Measurements from ENCODE around the gene DISC1.

DISC1 gene

DNA sequence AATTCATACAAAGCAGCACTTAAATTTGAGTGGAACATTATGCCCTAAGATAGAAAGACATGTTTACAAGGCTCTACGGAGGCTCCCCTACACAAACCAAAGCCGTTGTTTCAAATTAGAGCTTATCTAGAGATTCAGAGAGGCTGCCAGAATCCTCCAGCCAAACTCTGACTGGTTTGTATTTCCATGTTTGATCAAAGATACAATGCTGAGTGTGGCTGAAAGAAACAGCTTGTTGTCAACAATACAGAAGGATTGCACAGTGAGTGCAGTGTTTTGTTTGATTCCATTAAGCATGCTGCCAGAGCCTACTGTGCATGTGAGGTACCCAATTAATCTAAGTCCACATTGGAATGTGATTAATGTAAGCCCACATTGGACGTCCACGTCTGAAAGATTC, 402.7 kb downstream of the DISC1 start:
- TF ChIP-seq, protein P1, sequence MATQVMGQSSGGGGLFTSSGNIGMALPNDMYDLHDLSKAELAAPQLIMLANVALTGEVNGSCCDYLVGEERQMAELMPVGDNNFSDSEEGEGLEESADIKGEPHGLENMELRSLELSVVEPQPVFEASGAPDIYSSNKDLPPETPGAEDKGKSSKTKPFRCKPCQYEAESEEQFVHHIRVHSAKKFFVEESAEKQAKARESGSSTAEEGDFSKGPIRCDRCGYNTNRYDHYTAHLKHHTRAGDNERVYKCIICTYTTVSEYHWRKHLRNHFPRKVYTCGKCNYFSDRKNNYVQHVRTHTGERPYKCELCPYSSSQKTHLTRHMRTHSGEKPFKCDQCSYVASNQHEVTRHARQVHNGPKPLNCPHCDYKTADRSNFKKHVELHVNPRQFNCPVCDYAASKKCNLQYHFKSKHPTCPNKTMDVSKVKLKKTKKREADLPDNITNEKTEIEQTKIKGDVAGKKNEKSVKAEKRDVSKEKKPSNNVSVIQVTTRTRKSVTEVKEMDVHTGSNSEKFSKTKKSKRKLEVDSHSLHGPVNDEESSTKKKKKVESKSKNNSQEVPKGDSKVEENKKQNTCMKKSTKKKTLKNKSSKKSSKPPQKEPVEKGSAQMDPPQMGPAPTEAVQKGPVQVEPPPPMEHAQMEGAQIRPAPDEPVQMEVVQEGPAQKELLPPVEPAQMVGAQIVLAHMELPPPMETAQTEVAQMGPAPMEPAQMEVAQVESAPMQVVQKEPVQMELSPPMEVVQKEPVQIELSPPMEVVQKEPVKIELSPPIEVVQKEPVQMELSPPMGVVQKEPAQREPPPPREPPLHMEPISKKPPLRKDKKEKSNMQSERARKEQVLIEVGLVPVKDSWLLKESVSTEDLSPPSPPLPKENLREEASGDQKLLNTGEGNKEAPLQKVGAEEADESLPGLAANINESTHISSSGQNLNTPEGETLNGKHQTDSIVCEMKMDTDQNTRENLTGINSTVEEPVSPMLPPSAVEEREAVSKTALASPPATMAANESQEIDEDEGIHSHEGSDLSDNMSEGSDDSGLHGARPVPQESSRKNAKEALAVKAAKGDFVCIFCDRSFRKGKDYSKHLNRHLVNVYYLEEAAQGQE (IDR thresholded peaks at IDR 0.05; ENCODE audit: insufficient replicate concordance, low read depth): no peak
- TF ChIP-seq POLR2AphosphoS5 (IDR thresholded peaks at IDR 0.05; ENCODE audit: low read depth) (no peak), GABPA (IDR thresholded peaks at IDR 0.05; ENCODE audit: low read depth) (no peak), SPI1 (IDR thresholded peaks at IDR 0.05; ENCODE audit: borderline replicate concordance, low read depth) (no peak)
- TF ChIP-seq, protein P2, sequence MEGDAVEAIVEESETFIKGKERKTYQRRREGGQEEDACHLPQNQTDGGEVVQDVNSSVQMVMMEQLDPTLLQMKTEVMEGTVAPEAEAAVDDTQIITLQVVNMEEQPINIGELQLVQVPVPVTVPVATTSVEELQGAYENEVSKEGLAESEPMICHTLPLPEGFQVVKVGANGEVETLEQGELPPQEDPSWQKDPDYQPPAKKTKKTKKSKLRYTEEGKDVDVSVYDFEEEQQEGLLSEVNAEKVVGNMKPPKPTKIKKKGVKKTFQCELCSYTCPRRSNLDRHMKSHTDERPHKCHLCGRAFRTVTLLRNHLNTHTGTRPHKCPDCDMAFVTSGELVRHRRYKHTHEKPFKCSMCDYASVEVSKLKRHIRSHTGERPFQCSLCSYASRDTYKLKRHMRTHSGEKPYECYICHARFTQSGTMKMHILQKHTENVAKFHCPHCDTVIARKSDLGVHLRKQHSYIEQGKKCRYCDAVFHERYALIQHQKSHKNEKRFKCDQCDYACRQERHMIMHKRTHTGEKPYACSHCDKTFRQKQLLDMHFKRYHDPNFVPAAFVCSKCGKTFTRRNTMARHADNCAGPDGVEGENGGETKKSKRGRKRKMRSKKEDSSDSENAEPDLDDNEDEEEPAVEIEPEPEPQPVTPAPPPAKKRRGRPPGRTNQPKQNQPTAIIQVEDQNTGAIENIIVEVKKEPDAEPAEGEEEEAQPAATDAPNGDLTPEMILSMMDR (IDR thresholded peaks at IDR 0.05; ENCODE audit: insufficient read depth, low read length): no peak
- H3K27ac ChIP-seq (replicated peaks): no peak overlapping the region
- no peaks in the 10 kb centered on the region for H3K27me3 ChIP-seq (ENCODE audit: insufficient read depth, poor library complexity, severe bottlenecking)
- no peak overlapping the region for H3K4me3 ChIP-seq (replicated peaks; ENCODE audit: insufficient read depth, low read length)
- DNase-seq (ENCODE audit: low read depth in 1 of 2, low spot score in 1 of 2): no peak

DNA sequence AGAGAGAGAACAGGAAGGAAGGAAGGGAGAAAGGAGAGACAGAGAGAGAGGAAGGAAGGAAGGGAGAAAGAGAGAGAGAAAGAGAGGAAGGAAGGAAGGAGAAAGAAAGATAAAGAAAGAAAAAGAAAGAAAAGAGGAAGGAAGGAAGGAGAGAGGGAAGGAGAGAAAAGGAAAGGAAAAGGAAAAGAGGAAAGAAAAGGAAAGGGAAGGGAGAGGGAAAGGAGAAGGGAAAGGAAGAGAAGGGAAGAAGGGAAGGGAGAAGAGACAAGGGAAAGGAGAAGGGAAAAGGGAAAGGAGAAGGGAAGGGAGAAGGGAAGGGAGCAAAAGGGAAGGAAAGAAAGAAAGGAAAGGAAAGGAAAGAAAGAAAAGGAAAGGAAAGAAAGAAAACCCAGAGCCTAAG, 404.6 kb downstream of the DISC1 start:
- no peak overlapping the region for H3K4me3 ChIP-seq (replicated peaks; ENCODE audit: insufficient read depth, low read length)
- no peak overlapping the region for H3K27ac ChIP-seq (replicated peaks)
- no peaks in the 10 kb centered on the region for H3K27me3 ChIP-seq (ENCODE audit: insufficient read depth, poor library complexity, severe bottlenecking)
- DNase-seq (ENCODE audit: low read depth in 1 of 2, low spot score in 1 of 2): no peak
- no peak for TF ChIP-seq SPI1 (IDR thresholded peaks at IDR 0.05; ENCODE audit: borderline replicate concordance, low read depth)
- TF ChIP-seq POLR2AphosphoS5 (IDR thresholded peaks at IDR 0.05; ENCODE audit: low read depth): no peak
- TF ChIP-seq, protein P2 (IDR thresholded peaks at IDR 0.05; ENCODE audit: insufficient read depth, low read length): no peak
- TF ChIP-seq, protein P1 (IDR thresholded peaks at IDR 0.05; ENCODE audit: insufficient replicate concordance, low read depth): no peak
- TF ChIP-seq GABPA (IDR thresholded peaks at IDR 0.05; ENCODE audit: low read depth): no peak

DNA sequence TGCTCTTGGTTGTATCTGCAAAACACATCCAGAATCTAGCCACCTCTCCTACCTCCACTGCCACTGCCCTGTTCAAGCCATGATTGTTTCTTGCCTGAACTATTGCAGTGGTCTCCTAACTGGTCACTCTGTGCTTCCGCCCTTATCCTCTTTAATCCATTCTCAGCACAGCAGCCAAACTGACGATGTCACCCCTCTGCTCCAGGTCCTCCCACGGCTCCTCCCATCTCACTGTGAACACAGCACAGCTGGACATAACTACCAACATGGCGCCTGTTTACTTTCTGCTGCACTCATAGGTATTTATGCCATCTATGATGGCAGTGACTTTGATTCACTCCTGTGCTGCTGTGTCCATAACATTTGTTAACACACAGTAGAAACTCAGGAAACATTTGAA, 406.7 kb downstream of the DISC1 start:
- DNase-seq (ENCODE audit: low read depth in 1 of 2, low spot score in 1 of 2): no peak
- TF ChIP-seq, protein P2 (IDR thresholded peaks at IDR 0.05; ENCODE audit: insufficient read depth, low read length): no peak
- TF ChIP-seq SPI1 (IDR thresholded peaks at IDR 0.05; ENCODE audit: borderline replicate concordance, low read depth): no peak
- TF ChIP-seq GABPA (IDR thresholded peaks at IDR 0.05; ENCODE audit: low read depth): no peak
- TF ChIP-seq, protein P1 (IDR thresholded peaks at IDR 0.05; ENCODE audit: insufficient replicate concordance, low read depth): no peak
- TF ChIP-seq POLR2AphosphoS5 (IDR thresholded peaks at IDR 0.05; ENCODE audit: low read depth): no peak
- H3K4me3 ChIP-seq (replicated peaks; ENCODE audit: insufficient read depth, low read length): no peak overlapping the region
- no peak overlapping the region for H3K27ac ChIP-seq (replicated peaks)
- H3K27me3 ChIP-seq (ENCODE audit: insufficient read depth, poor library complexity, severe bottlenecking): no peaks in the 10 kb centered on the region

Measured in HL-60 (cell line).